ENCODE measurements around the gene FUS. TPM values are rescaled to one million over a fixed set of nuclear protein-coding genes. Genes with fewer than 3 reads are reported as not detected.
A peak's percentile ranks its signal among the peaks of the same experiment; 100 is the strongest.

FUS gene
- total and polyA plus RNA-seq, 9 of the 15 experiments (the other 6 are each of a cell fraction or from before 2014, with no cell fraction given) = 43.9 to 575 (median 87.2) TPM

- peak; percentile 77; the same call in 1 of the 2 replicates for TF ChIP-seq GABPB1 (CRISPR knock-in tag; IDR thresholded peaks at IDR 0.05)
- TF ChIP-seq, protein P1, sequence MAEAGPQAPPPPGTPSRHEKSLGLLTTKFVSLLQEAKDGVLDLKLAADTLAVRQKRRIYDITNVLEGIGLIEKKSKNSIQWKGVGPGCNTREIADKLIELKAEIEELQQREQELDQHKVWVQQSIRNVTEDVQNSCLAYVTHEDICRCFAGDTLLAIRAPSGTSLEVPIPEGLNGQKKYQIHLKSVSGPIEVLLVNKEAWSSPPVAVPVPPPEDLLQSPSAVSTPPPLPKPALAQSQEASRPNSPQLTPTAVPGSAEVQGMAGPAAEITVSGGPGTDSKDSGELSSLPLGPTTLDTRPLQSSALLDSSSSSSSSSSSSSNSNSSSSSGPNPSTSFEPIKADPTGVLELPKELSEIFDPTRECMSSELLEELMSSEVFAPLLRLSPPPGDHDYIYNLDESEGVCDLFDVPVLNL (CRISPR knock-in tag; IDR thresholded peaks at IDR 0.05; ENCODE audit: low read depth) = peak; percentile 83; the same call in 1 of the 2 replicates
- TF ChIP-seq ZNF184 (CRISPR knock-in tag; IDR thresholded peaks at IDR 0.05) = no peak
- TF ChIP-seq KLF6 (CRISPR knock-in tag; IDR thresholded peaks at IDR 0.05; ENCODE audit: borderline replicate concordance) = no peak
- no peak for TF ChIP-seq ZFP91 (CRISPR knock-in tag; IDR thresholded peaks at IDR 0.05)
- TF ChIP-seq MAFK (IDR thresholded peaks at IDR 0.05; ENCODE audit: low read length) = 0 out of 2 replicates have a peak, but pooled peaks have one; percentile 44
- no peak for TF ChIP-seq BDP1 (IDR thresholded peaks at IDR 0.05; ENCODE audit: insufficient read depth, insufficient read length)
- TF ChIP-seq MGA (IDR thresholded peaks at IDR 0.05) = no peak
- no peak for TF ChIP-seq ZFP36 (IDR thresholded peaks at IDR 0.05; ENCODE audit: low read depth, low read length, partially characterized antibody)
- TF ChIP-seq, protein P2, sequence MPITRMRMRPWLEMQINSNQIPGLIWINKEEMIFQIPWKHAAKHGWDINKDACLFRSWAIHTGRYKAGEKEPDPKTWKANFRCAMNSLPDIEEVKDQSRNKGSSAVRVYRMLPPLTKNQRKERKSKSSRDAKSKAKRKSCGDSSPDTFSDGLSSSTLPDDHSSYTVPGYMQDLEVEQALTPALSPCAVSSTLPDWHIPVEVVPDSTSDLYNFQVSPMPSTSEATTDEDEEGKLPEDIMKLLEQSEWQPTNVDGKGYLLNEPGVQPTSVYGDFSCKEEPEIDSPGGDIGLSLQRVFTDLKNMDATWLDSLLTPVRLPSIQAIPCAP (CRISPR knock-in tag; IDR thresholded peaks at IDR 0.05; ENCODE audit: borderline replicate concordance) = peak; percentile 93
Measured at GRCh38 chr16:31179747-31180459, at the start of gene FUS (continued).
